GM18907 (cell line): ENCODE data around the gene SAMSN1.
"Not testable (repeated sequence)": the region's sequence is repeated elsewhere in the genome, so short reads cannot be mapped to it uniquely, and the experiment has no call there.

Source experiments
- ATAC-seq: cut with Tn5 transposase; IDR thresholded peaks from one replicate; pipeline ENCODE4 v1.9.1; 2021; ENCODE audit warnings: mild to moderate bottlenecking, moderate library complexity; ENCODE audit not compliant: unreplicated experiment

SAMSN1 gene

GRCh38 chr21:14531757-14532316 is 14.3 kb downstream of the SAMSN1 start:
- no peak for ATAC-seq

DNA sequence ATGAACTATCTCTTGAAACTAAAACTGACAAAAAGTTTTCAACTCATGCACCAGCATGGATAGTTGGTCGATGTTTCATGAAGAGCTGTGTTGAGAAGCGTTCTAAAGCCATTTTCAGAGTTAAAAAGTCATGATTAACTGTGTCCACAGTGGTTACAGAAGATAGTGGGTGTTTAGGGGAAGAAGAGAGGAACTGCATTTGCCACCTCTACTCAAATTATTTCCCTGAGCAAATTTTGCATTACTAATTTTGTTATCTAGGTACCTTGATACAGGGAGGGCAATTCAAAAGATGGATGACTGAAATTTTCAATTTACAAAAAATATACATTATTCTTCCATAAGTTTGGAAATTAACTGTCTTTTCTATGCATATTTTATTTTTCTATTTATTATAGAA is 15.5 kb downstream of the SAMSN1 start:
- ATAC-seq = no peak

DNA sequence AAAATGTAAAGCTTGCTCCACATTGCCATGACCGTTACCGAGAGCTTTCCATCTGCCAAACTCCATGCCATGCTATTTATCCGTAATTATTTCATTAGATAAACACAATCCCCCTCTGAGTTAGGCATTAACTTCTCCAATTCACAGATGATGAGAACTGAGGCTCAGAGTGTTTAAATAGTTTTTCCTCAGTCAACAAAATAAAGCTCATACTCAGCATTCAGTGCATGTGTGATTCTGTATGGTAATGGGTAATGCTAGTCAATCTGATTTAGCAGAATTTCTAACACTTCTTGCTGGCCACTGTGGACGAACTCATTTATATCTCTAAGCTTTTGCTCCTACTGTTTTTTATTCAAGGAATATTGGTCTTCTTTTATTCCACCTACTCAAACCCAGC is 17.3 kb downstream of the SAMSN1 start:
- ATAC-seq = no peak

DNA sequence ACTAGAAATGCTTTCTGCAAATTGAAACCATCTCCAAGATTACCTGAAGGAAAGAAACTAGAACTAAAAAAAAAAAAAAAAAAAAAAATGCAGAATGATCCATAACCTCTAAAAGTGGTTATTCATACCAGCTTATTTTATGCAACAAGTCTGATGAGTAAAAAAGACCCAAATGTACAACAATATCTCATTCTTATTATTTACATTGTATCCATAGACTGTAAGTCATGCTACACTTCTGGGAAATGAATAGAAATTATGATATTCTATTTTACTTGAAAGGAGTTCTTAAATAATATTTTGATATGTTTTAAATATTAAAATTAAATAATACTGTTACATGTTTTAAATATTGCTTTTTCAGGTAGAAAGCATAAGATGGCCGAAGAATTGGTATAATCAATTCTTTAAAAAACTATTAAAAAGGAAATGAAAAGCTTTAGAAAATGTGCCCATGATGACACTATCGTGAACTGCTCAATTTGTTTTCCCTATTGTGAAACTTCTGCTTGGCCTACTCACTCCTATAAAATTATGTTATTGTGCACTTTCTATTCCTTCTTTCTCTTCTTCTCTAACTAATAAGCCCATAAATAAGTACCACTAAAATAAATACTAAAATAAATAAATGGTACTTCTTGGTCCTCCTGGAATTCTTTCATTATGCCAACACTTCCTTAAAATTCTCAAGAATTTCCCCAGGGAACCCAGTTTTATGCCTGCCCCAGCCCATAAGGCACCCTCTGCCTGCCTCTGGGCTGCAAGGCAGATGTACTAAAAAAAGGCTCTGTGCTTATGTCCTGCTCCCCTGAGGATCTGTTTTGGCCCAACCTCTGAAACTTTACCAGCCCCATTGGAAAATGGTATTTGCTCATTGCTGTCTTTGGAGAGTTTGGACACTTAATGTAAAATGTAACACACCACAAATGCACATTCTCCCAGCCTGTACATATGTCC is 18.1 kb downstream of the SAMSN1 start:
- ATAC-seq = no peak

- ATAC-seq = no peak
These were observed 19.0 kb downstream of the SAMSN1 start for GRCh38 chr21:14526836-14527695.

DNA sequence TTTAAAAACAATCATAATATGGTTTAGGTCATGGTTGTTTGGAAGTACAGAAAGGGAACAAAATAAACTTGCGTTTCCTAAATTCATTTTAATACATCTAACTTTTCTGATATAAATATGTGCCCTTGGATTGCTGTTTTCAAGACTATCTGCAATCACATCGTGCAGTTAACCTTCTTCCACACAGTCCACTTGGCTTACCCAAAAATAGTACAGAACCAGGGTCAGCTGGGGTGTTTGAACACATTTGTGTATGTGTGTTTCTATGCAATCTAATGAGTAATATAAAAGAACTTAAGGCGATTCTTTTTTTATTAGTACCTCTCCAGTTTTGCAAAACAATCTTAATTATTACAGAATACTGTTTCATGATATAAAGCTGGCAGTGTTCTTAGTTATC is 19.9 kb downstream of the SAMSN1 start:
- ATAC-seq = no peak

DNA sequence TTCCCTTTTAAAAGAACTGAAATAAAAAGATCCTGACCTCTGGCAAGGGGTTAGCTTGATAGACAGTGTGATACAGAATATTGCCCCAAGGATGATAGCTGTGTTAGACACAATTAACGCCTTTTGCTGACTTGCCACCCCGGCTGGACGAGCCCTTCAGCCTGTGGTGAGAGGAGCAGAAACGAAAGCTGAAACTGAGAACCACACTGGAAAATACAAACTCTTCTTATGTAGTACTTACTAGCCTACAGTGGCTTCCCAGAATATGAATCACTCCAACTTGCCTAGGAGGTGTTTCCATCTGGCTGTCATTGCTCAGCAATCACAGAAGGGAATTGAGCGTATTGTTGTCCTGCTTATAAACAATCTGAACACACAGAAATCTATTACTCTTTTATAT is 22.9 kb downstream of the SAMSN1 start:
- peak; percentile 80 for ATAC-seq

GRCh38 chr21:14522736-14523135 is 23.4 kb downstream of the SAMSN1 start:
- no peak for ATAC-seq

- ATAC-seq = no peak
These were observed 25.6 kb downstream of the SAMSN1 start for GRCh38 chr21:14520535-14520934.

GRCh38 chr21:14519000-14519399 is 27.1 kb downstream of the SAMSN1 start:
- no peak for ATAC-seq

DNA sequence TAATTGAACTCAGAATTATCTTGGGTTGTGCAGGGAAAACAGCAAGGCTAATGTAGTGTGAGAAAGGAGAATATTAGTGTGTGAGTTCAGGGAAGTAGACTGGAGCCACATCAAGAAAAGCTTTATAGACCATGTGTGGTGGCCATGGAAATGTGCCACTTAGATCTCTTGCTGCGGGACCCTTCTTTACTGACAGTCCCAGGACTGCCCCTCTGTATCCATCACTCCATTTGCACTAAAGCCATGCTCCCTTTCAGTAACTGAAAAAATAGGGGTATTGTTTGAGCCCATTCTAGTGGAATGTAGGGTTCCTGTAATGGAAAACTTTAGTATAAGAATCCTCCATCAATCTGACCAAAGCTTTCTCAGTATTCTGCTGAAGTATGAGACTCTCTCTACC is 32.3 kb downstream of the SAMSN1 start:
- no peak for ATAC-seq

- not testable (repeated sequence) for ATAC-seq
These were observed 39.2 kb downstream of the SAMSN1 start for GRCh38 chr21:14506859-14507457.

DNA sequence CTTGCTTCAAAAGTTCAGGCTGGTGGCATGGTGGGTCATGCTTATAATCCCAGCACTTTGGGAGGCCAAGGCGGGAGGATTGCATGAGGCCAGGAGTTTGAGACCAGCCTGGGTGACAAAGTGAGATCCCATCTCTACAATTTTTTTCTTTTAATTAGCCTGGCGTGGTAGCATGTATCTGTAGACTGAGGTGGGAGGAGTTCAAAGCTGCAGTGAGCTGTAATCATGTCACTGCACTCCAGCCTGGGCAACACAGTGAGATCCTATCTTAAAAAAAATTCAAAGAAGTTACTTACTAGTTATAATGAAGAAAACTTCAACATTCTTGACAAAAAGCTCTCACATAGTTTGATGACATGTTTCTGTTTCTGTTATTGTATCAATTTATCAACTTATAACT is 45.2 kb downstream of the SAMSN1 start:
- no peak for ATAC-seq

GRCh38 chr21:14499316-14499715 is 46.8 kb downstream of the SAMSN1 start:
- ATAC-seq = no peak

DNA sequence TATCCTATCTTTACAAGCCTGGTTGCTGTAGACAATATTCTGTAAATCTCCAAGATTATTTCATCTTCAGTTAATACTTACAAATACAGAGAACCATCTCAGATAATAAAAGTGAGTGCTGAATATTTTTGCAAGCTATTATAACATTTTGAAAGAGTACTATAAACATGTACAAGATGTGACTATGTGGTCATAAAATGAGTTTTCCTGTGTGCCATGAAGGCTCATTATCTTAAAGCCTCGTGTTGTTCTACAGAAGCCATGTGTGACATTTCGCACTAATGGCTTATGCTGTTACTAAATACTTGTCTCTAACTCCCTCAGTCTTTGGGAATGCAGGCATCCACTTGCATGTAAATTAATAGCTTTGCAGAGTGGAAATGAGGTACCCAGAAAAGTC is 48.3 kb downstream of the SAMSN1 start:
- no peak for ATAC-seq

DNA sequence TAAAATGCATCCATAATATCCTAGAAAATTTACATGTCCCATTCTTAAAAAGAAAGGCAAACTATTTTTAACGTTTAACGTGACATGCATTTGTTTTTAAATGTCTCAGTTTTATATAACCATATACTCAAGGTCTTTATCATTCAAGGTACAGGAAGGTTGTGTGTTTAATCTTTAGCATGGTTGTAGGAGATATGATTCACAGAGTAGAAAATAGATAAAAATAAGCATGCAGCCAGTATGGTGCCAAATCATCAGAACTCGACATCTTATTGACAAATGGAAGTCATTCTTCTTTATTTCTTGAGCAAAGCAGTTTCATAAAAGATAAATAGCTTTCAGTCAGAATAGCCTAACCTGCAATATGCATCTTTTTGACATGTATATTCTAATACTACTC is 51.0 kb downstream of the SAMSN1 start:
- ATAC-seq = no peak

DNA sequence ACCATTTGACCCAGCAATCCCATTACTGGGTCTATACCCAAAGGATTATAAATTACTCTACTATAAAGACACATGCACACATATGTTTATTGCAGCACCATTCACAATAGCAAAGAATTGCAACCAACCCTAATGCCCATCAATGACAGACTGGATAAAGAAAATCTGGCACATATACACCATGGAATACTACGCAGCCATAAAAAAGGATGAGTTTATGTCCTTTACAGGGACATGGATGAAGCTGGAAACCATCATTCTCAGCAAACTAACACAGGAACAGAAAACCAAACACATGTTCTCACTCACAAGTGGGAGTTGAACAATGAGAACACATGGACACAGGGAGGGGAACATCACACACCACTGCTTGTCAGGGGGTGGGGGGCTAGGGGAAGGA is 51.9 kb downstream of the SAMSN1 start:
- ATAC-seq = not testable (repeated sequence)

GRCh38 chr21:14493731-14494130 is 52.4 kb downstream of the SAMSN1 start:
- ATAC-seq = no peak

DNA sequence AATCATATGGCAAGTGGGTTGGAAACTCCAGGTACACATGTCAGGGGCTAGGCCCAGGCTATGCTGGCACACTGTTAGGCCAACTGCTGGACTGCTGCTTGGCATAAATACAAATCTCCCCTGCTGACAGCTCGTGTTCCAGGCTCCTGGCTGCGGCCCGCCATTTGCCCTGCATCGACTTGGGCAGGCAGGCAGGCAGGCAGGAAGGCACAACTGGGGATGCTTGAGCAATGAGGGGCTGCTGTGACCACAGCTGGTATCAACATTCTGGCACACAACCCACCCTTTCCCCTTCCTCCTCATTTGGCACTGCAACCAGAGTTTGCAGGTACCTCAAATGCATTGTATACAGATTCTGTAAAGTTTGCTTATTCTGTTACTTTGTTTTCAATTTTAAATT is 53.2 kb downstream of the SAMSN1 start:
- ATAC-seq = no peak

GRCh38 chr21:14491269-14491681 is 54.8 kb downstream of the SAMSN1 start:
- no peak for ATAC-seq

GRCh38 chr21:14488672-14489204 is 57.4 kb downstream of the SAMSN1 start:
- no peak for ATAC-seq
